Thyroid gland (tissue), 4 donors: ENCODE measurements around the gene FRMD4A. TPM values are rescaled to one million over a fixed set of nuclear protein-coding genes. Genes with fewer than 3 reads are reported as not detected.

Source experiments
- DNase-seq, 2 donors: peaks; one replicate each; pipeline ENCODE4 v3.0.0-alpha.2; 2019
- H3K27ac ChIP-seq, 3 donors: fragments of 200-600 bp; sonication (generic); 1 replicate in 2 of 3; 2 replicates in 1 of 3; pipeline ENCODE4 v1.5.1; 2016 to 2019; ENCODE audit warnings: mild to moderate bottlenecking in 1 of 3, moderate library complexity in 1 of 3
- H3K27me3 ChIP-seq: fragments of 200-600 bp; sonication (generic); one replicate; pipeline ENCODE4 v1.5.1; 2019
- H3K36me3 ChIP-seq, 2 donors: fragments of 200-600 bp; sonication (generic); one replicate each; pipeline ENCODE4 v1.5.1; 2016 to 2019
- H3K4me1 ChIP-seq, 2 donors: fragments of 200-600 bp; sonication (generic); one replicate each; pipeline ENCODE4 v1.5.1; 2017 to 2019
- H3K4me3 ChIP-seq, 3 donors: fragments of 200-600 bp; sonication (generic); replicated peaks in 1 of 3; 1 replicate in 2 of 3; 2 replicates in 1 of 3; pipeline ENCODE4 v1.5.1; 2016; ENCODE audit warnings: mild to moderate bottlenecking in 1 of 3
- H3K9me3 ChIP-seq: fragments of 200-600 bp; sonication (generic); one replicate; pipeline ENCODE4 v1.5.1; 2017
- POLR2A ChIP-seq, 2 donors: fragments of 450-650 bp; IDR thresholded peaks; one replicate each; pipeline ENCODE4 v1.6.1; 2017; ENCODE audit warnings: antibody characterized with exemption in 2 of 2, mild to moderate bottlenecking in 2 of 2, moderate library complexity in 1 of 2
- WGBS, 2 donors: methylation state at CpG; one replicate each; pipeline ENCODE4 v1.1.5; 2017; 5-methylcytosine and 5-hydroxymethylcytosine counted together
- intact Hi-C: fragments of 100-400 bp; cut with DNase I; formaldehyde crosslinking; loops from one replicate; pipeline ENCODE4 v1.15.1; 2023
- total RNA-seq, 4 donors: library from RNA; depleted of rRNA; stranded (reverse); fragments of >200 nt; gene quantifications; one replicate each; pipeline ENCODE4 v1.2.3, GENCODE V29; 2016
- TF ChIP-seq, protein P1 (sequence below), 6 experiments: fragments of 200-600 bp in 3 of 6; fragments of 450-650 bp in 3 of 6; sonication (generic) in 3 of 6; IDR thresholded peaks; one replicate each; pipeline ENCODE4 v1.5.1; 2016 to 2019; ENCODE audit warnings: antibody characterized with exemption in 6 of 6, mild to moderate bottlenecking in 2 of 6, inconsistent platforms in 1 of 6, moderate library complexity in 1 of 6

Gene FRMD4A
- total RNA-seq, 4 donors from 2014 or later = 10.6 to 18.6 (median 16.3) TPM

DNA sequence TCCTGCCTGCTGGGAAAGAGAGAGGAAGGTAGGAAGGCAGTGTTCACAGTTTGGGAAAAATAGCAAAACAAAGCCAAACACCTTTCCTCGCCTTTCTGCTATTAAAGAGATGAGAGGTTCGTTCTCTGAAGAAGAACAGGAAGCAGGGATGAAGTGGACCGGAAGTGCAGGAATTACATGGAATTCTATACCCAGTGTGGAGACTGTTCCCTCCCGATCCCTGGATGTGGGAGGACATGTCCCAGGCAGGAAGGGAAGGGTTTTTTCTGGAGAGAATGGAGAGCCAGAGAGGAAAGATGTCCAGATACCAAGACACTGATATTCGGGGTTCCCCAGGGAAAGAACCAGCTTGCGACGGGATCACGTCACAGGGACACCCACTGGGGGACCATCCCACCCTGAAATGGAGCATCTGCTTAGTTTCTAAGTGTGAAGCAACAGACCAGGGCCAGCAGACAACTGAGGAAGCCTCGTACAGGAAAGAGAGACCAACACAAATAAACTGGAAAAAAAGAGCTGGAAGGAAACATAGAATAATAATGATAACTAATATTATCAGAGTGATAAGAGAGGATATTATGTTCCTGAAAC lies 556.3 kb downstream of the FRMD4A start:
- Histone ChIP-seq H3K9me3 (no peaks in the 10 kb centered on the region), H3K27me3 (no peaks in the 10 kb centered on the region), H3K27ac (no peak overlapping the region), H3K36me3 (no peaks in the 10 kb centered on the region), H3K4me3 (no peak overlapping the region), H3K4me1 (no peaks in the 10 kb centered on the region)
- whole genome bisulfite sequencing, 2 donors = 66% methylated on average over 9 of the region's 9 CpGs
- TF ChIP-seq, protein P1, sequence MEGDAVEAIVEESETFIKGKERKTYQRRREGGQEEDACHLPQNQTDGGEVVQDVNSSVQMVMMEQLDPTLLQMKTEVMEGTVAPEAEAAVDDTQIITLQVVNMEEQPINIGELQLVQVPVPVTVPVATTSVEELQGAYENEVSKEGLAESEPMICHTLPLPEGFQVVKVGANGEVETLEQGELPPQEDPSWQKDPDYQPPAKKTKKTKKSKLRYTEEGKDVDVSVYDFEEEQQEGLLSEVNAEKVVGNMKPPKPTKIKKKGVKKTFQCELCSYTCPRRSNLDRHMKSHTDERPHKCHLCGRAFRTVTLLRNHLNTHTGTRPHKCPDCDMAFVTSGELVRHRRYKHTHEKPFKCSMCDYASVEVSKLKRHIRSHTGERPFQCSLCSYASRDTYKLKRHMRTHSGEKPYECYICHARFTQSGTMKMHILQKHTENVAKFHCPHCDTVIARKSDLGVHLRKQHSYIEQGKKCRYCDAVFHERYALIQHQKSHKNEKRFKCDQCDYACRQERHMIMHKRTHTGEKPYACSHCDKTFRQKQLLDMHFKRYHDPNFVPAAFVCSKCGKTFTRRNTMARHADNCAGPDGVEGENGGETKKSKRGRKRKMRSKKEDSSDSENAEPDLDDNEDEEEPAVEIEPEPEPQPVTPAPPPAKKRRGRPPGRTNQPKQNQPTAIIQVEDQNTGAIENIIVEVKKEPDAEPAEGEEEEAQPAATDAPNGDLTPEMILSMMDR (IDR thresholded peaks at IDR 0.05) = no peak
- TF ChIP-seq POLR2A (IDR thresholded peaks at IDR 0.05) = no peak
- intact Hi-C loops = no loop called here
- DNase-seq = no peak

DNA sequence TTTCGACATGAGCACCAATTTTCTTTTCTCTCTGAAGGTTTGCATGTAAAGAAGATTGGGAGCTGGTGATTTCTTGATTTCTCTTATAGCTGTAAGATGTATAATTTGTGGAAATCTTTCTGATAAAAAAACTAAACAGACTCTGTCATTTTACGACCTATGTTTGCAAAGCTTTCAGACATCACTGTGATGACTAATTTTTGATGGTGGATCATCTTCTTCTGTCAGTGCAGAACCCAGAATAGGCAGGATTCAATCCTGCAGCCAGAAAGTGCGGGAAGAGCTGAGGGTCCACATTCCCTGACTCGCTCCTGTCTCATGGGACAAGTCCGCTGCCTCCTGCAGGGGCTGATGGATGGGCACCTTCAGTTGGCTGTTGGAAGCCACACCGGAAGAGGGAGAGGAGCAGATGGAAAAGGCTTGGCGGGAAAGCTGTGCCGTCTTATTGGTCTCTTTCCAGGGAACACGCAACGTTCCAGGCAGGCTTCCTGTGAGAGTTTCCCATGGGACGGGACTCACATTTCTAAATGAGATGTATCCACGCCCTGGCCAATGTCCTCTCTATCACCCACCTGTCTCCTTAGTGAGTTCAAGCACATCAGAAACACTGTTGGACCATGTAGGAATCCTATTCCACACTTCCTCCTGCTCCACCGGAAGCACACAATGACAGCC lies 557.1 kb downstream of the FRMD4A start:
- Histone ChIP-seq H3K27me3 (no peaks in the 10 kb centered on the region), H3K4me3 (no peak overlapping the region), H3K36me3 (no peaks in the 10 kb centered on the region), H3K27ac (no peak overlapping the region), H3K9me3 (no peaks in the 10 kb centered on the region), H3K4me1 (no peaks in the 10 kb centered on the region)
- 73 to 76% methylated on average over 13 of the region's 13 CpGs for WGBS, 2 donors
- DNase-seq = no peak
- no peak for TF ChIP-seq POLR2A (IDR thresholded peaks at IDR 0.05)
- TF ChIP-seq, protein P1 (IDR thresholded peaks at IDR 0.05) = no peak
- intact Hi-C loops = no loop called here

DNA sequence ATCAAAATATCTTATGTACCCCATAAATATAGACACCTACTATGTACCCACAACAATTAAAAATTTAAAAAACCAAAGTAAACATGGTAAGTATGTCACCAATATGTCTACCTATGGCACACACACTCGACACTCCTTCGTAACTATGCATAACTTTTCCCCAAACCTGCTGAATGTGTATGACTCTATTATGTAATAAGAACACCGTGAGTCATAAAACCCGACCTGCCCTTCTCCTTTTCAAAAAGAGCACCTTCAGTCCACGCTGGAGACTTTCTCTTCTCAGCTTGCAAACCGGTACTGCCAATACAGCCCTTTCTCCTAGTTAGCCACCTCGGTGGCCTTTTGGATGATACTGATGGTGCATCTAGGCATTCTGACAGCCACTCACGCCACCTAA lies 557.7 kb downstream of the FRMD4A start:
- Histone ChIP-seq H3K27ac (no peak overlapping the region), H3K36me3 (no peaks in the 10 kb centered on the region), H3K9me3 (no peaks in the 10 kb centered on the region), H3K4me1 (no peaks in the 10 kb centered on the region), H3K4me3 (no peak overlapping the region), H3K27me3 (no peaks in the 10 kb centered on the region)
- TF ChIP-seq, protein P1 (IDR thresholded peaks at IDR 0.05) = no peak
- no peak for TF ChIP-seq POLR2A (IDR thresholded peaks at IDR 0.05)
- intact Hi-C loops = no loop called here
- no peak for DNase-seq
- WGBS, 2 donors = 91 to 94% methylated on average over 8 of the region's 8 CpGs

DNA sequence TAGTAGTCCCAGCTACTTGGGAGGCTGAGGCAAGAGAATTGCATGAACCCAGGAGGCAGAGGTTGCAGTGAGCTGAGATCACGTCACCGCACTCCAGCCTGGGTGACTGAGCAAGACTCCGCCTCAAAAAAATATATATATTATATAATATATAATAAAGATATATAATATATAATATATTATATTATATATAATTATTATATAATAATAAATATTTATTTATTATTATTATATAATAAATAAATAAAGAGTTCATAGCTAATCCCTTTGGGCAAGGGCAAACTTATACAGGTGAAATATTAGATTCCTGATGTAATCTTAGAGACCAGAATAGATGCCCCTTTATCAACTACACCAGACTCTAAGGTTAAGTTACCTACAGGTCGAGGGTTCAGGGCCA lies 558.7 kb downstream of the FRMD4A start:
- H3K4me1 ChIP-seq = no peaks in the 10 kb centered on the region
- 92 to 95% methylated on average over 4 of the region's 4 CpGs for WGBS, 2 donors
- no peak overlapping the region for H3K4me3 ChIP-seq
- DNase-seq = no peak
- H3K36me3 ChIP-seq = no peaks in the 10 kb centered on the region
- no peaks in the 10 kb centered on the region for H3K9me3 ChIP-seq
- TF ChIP-seq, protein P1 (IDR thresholded peaks at IDR 0.05) = no peak
- TF ChIP-seq POLR2A (IDR thresholded peaks at IDR 0.05) = no peak
- no peak overlapping the region for H3K27ac ChIP-seq
- H3K27me3 ChIP-seq = no peaks in the 10 kb centered on the region
- intact Hi-C loops = no loop called here

DNA sequence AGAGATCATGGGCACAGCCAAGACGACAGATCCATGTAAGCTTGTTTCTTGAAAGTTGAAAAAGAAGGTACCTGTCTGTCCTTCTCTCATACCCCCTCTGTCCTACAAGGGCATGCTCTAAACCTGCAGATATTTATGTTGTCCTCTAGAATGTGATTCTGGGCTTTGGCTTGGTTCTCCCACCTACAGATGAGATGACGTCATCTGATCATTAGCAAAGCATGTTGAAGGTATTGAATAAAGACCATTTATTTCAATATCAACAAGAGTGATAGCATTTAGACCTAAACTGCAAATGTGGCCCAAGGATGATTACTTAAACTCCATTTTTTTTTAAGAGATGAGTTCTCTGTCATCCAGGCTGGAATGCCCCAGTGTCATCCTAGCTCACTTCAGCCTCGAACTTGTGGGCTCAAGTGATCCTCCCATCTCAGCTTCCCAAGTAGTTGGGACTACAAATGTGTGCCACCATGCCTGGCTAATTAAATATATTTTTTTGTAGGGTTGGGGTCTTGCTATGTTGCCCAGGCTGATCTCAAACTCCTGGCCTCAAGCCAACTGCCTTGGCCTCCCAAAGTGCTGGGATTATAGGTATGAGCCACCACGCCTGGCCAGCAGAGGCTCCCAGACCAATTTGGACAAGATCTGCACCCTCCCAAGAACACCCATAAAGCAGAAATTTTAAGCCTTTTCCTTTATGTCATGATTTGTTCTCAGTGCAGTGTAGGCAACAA lies 559.8 kb downstream of the FRMD4A start:
- no peak overlapping the region for H3K4me3 ChIP-seq
- DNase-seq = no peak
- intact Hi-C loops = no loop called here
- no peak for TF ChIP-seq POLR2A (IDR thresholded peaks at IDR 0.05)
- TF ChIP-seq, protein P1 (IDR thresholded peaks at IDR 0.05) = no peak
- no peaks in the 10 kb centered on the region for H3K4me1 ChIP-seq
- WGBS, 2 donors = 96 to 98% methylated on average over 4 of the region's 4 CpGs
- H3K27ac ChIP-seq = no peak overlapping the region
- no peaks in the 10 kb centered on the region for H3K9me3 ChIP-seq
- H3K27me3 ChIP-seq = no peaks in the 10 kb centered on the region
- no peaks in the 10 kb centered on the region for H3K36me3 ChIP-seq
